WI38 (cell line): ENCODE results near the gene CTIF.

Experiments
- H3K4me3 ChIP-seq: 2 replicates; pipeline ENCODE4 v1.5.1; 2011; ENCODE audit warnings: low read depth, mild to moderate bottlenecking, control low read depth, low read length
- CTCF ChIP-seq: IDR thresholded peaks from 2 replicates; pipeline ENCODE4 v1.5.1; 2012; ENCODE audit warnings: low read depth, mild to moderate bottlenecking, control low read depth, low read length

Gene CTIF

GRCh38 chr18:48801728-48802542 lies 263.1 kb downstream of the CTIF start:
- TF ChIP-seq CTCF, result no peak
- H3K4me3 ChIP-seq, result no peak overlapping the region

GRCh38 chr18:48802543-48803290 lies 263.9 kb downstream of the CTIF start:
- no peak for TF ChIP-seq CTCF
- H3K4me3 ChIP-seq, result no peak overlapping the region

- no peak overlapping the region for H3K4me3 ChIP-seq
Measured at GRCh38 chr18:48803518-48803917, 264.7 kb downstream of the CTIF start.

GRCh38 chr18:48803951-48804855 lies 265.4 kb downstream of the CTIF start:
- TF ChIP-seq CTCF, result no peak
- no peak overlapping the region for H3K4me3 ChIP-seq

More at GRCh38 chr18:48803518-48803917, 264.7 kb downstream of the CTIF start:
- TF ChIP-seq CTCF, result no peak

- TF ChIP-seq CTCF, result no peak
- H3K4me3 ChIP-seq, result no peak overlapping the region
Measured at GRCh38 chr18:48804856-48805610, 266.2 kb downstream of the CTIF start.

GRCh38 chr18:48805826-48806535 lies 267.1 kb downstream of the CTIF start:
- no peak for TF ChIP-seq CTCF

More at GRCh38 chr18:48805826-48806535, 267.1 kb downstream of the CTIF start:
- H3K4me3 ChIP-seq, result no peak overlapping the region
